GM13977 (cell line): Measurements from ENCODE around the gene SBK2.

ENCODE experiments used
- DNase-seq: peaks from one replicate; pipeline ENCODE4 v3.0.0; 2012; ENCODE audit warnings: low spot score
- in situ Hi-C: fragments of 300-500 bp; cut with MboI; formaldehyde crosslinking; loops from one replicate; pipeline ENCODE4 v1.12.0; 2022; ENCODE audit warnings: low sequenced_read_pairs, low pct_unique_long_range_greater_than_20kb, mixed read lengths, inconsistent platforms; ENCODE audit not compliant: unreplicated experiment
- TF ChIP-seq, protein P1 (sequence below): IDR thresholded peaks from 2 replicates; pipeline ENCODE4 v1.5.1; 2012; ENCODE audit warnings: mild to moderate bottlenecking, control low read depth; ENCODE audit not compliant: insufficient read depth; ENCODE audit errors: extremely low read depth, missing control alignments

Gene SBK2

DNA sequence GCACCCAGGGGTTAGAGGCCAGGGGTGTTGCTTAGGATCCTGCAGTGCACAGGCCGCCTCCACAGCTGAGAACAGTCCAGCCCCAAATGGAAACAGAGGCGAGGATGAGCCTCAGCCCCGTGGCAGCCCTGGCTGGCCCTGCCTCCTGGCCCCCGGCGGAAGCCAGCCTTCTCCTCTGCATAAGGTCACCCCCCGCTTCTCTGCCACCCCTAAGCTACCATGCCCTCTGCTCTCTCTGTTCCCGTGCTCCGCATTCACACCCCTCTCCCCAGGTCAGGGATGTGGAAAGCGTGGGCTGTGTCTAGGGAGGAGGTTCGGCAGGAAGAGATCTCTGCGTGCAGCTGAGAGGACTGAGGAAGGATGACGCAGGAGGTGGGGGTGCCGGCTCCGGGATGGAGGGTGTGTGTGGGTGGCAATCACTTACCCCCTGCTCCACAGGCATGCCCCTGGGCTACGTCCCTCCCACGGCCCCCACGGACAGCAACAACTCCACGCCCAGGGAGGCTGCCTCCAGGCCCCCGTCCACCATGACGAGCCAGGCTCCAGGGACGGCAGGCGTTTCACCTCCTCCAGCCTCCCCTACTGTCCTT lies 42.7 kb downstream of the SBK2 start:
- no peak for DNase-seq
- TF ChIP-seq, protein P1, sequence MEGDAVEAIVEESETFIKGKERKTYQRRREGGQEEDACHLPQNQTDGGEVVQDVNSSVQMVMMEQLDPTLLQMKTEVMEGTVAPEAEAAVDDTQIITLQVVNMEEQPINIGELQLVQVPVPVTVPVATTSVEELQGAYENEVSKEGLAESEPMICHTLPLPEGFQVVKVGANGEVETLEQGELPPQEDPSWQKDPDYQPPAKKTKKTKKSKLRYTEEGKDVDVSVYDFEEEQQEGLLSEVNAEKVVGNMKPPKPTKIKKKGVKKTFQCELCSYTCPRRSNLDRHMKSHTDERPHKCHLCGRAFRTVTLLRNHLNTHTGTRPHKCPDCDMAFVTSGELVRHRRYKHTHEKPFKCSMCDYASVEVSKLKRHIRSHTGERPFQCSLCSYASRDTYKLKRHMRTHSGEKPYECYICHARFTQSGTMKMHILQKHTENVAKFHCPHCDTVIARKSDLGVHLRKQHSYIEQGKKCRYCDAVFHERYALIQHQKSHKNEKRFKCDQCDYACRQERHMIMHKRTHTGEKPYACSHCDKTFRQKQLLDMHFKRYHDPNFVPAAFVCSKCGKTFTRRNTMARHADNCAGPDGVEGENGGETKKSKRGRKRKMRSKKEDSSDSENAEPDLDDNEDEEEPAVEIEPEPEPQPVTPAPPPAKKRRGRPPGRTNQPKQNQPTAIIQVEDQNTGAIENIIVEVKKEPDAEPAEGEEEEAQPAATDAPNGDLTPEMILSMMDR: no peak
- in situ Hi-C loops: no loop called here

DNA sequence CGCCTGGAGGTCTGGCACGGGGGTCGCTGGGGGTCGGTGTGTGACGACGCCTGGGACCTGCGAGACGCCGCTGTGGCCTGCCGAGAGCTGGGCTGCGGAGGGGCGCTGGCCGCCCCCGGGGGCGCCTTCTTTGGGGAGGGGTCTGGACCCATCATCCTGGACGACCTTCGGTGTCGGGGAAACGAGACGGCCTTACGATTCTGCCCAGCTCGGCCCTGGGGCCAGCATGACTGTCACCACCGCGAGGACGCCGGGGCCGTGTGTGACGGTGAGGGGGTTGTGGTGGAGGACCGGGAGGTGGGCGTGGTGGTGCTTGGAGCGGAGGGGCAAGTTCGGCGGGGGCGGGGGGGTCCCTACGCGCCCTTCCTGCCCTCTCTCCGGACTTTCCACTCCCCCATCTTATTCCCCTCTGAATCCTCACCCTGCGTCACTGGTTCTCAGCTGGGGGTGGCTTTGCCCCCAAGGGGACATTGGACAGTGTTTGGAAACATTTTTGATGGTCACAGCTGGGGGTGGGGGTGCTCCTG lies 43.2 kb downstream of the SBK2 start:
- in situ Hi-C loops: no loop called here
- TF ChIP-seq, protein P1: no peak
- no peak for DNase-seq

DNA sequence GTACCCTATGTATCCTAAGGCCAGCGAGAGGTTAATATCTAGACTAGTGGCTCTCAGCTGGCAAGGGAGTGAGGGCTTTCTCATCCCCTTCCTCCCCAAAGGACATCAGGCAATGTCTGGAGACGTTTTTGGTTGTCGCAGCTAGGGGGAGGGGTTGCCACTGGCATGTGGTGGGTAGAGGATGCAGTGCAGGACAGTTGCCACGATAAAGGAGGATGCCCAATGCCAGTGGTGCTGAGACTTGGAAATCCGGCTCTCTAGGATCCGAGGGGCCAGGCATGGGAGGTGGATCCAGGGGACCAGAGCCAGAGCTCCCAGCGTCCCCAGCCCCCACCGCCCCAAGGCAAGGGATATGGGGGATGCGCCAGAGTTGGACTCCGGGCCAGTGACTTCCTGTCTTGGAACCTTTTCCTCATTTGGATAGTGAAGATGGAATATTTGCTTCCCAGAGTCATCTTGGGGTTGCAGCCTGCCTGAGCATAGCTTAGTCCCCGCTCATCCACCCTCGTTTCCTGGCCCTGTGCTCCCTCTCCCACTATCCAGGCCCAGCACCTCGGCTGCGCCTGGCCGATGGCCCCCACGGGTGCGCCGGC lies 43.8 kb downstream of the SBK2 start:
- DNase-seq: no peak
- in situ Hi-C loops: no loop called here

DNA sequence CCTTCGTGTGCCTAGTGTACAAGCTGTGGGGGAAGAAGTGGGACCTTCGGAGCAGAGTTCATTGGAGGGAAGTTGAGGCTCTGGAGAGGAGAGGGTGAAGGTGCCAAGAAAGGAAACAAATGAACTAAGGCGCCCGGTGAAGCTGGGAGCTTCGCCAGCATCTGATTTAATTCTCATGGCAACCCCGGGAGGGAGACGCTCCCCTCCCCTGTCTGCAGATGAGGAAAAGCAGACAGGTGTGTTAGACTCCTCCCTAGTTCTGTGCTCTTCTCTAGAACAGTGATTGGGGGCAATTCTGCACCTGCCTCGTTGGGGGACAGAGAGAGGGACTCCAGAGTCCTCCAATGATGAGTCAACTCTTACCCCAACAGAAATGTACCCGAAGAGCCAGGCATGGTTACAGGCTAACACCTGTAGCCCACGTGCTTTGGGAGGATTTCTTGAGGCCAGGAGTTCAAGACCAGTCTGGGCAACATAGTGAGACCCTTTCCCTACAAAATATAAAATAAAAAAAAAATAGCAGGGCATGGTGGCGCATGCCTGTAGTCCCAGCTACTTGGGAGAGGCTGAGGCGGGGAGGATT lies 44.5 kb downstream of the SBK2 start:
- no peak for DNase-seq
- in situ Hi-C loops: no loop called here
- TF ChIP-seq, protein P1: no peak

More for the DNA sequence above, 43.8 kb downstream of the SBK2 start:
- TF ChIP-seq, protein P1: no peak

DNA sequence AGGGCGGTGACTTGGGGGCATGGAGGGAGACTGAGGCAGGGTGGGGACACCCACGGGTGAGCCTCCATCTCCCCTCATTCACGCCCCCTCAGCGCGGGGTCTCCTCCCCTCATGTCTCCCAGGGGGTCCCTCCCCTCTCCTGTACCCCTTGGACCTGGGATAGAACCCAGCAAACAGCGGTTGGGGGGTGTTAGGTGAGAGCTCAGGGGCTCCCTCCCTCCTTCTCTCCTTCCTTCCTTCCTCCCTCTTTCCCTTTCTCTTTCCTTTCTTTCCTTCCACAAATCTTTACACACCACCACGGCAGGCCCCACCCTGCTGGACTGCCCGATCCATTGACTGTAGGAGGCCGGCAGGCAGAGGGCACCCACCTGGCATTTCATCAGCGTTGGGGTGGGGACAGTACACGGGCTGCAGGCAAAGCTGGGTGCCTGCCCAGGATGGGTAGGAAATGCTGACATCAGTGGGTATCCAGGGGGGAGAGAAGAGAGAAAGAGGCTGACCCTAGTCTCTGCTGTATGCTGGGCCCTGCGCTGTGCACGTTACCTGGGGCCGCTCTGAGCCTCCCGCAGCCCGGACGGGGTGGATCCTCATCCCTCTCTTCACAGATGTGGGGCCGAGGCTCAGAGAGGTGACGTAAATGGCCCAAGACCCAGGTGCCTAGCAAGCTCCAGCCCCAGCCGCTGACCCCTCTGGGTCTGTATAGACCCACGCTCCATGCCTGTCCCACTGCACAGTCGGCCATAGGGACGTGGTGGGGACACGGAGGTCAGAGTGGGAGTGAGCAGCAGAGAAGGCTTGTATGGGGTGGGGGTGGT lies 45.2 kb downstream of the SBK2 start:
- TF ChIP-seq, protein P1: no peak
- DNase-seq: no peak
- in situ Hi-C loops: no loop called here
